Epithelial cell of esophagus (primary cell): Measurements from ENCODE around the gene PHTF1.
A peak's percentile ranks its signal among the peaks of the same experiment; 100 is the strongest.

ENCODE experiments used
- DNase-seq: peaks from one replicate; pipeline ENCODE4 v3.0.0; 2010; ENCODE audit warnings: low read depth
- H3K4me3 ChIP-seq: 2 replicates; pipeline ENCODE4 v1.5.1; 2011; ENCODE audit warnings: mild to moderate bottlenecking, low read length, control low read depth
- CTCF ChIP-seq: IDR thresholded peaks from 2 replicates; pipeline ENCODE4 v1.5.1; 2011; ENCODE audit warnings: low read depth, mild to moderate bottlenecking, low read length, control low read depth, inconsistent platforms; ENCODE audit not compliant: insufficient read depth; ENCODE audit errors: missing control alignments

The PHTF1 gene

DNA sequence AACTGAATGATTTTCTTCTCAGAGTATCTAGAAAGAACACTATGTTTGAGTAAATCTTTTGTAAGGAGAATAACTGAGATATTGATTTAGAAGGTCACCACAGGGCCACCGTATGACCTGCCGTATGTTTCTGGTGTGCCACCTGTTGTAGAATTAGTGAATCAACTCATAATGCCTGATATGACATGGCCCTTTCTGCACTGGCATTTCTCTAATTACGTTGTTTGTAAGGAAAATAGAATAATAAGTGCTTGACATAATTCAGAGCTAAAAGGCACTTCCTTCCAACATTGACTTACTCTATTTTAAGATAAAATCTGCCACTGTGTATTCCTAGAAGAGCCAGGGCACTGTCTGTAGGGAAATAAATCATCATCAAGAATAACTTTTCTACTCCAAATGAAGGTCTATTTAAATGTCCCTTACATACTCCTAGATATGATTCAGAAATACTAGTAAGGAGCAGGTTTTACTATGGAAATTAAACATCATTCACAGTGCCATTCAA is 101.7 kb downstream of the PHTF1 start:
- no peak for DNase-seq
- no peak overlapping the region for H3K4me3 ChIP-seq
- no peak for TF ChIP-seq CTCF

GRCh38 chr1:113657126-113657525 is 102.2 kb downstream of the PHTF1 start:
- DNase-seq = no peak
- no peak for TF ChIP-seq CTCF
- H3K4me3 ChIP-seq = no peak overlapping the region

DNA sequence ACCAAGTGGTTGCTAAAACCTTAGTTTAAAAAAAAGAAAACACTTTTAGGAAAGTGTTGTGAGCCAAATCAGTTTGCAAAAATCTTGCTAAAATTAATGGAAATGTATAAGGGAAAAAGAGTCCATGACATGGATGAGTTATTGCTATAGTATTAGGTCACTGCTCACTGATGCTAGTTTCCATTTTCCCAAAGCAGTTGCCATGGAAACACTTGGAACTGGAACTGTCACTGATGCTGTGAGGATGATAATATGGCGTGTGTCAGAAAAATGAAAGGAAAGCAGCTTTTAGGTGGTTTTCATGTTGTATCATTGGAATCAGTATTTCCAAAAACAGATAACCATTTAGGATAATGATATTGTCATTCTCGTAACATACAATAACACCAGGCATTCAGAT is 104.4 kb downstream of the PHTF1 start:
- no peak for DNase-seq
- no peak overlapping the region for H3K4me3 ChIP-seq
- no peak for TF ChIP-seq CTCF

GRCh38 chr1:113653741-113654140 is 105.5 kb downstream of the PHTF1 start:
- TF ChIP-seq CTCF = no peak
- H3K4me3 ChIP-seq = no peak overlapping the region
- DNase-seq = no peak

GRCh38 chr1:113652771-113653170 is 106.5 kb downstream of the PHTF1 start:
- no peak overlapping the region for H3K4me3 ChIP-seq
- TF ChIP-seq CTCF = no peak
- DNase-seq = peak; percentile 94

DNA sequence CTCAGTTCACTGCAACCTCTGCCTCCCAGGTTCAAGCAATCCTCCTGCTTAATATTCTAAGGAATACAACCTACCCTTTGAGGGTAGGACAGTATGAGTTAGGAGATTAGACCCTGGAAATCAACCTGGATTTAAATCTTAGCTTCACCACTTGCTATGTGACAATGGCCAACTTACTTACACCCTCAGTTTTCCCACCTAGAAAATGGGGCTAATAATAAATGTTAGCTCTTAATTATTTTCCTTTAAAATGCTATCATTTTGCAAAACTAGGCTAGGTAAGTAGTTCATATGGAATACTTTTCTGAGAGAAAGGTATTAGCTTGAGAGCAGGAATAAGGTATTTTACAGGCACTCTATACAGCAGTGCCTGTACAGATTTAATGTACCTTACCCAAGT is 110.8 kb downstream of the PHTF1 start:
- H3K4me3 ChIP-seq = no peak overlapping the region
- no peak for DNase-seq
- no peak for TF ChIP-seq CTCF

DNA sequence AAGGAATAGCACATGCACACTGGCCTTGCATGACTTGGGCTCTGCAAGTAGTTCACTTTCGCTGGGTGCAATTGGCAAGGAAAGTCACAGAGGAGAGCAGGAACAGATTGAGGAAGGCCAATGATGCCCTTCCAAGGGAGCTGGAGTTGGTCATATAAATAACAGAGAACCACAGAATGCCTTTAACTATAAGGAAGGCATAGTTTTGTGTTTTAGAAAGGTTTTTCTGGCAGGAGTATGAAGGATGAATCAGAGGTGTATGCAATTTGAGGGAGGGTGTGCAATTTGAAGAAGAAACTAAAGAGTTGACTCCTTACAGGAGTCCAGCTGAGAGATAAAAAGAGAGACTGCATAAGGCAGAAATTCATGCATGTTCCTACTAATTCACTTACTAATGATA is 112.1 kb downstream of the PHTF1 start:
- H3K4me3 ChIP-seq = no peak overlapping the region
- DNase-seq = no peak
- no peak for TF ChIP-seq CTCF
